GM21576 (cell line): ENCODE data around the gene ZNF500.
"Not testable (repeated sequence)": the region's sequence is repeated elsewhere in the genome, so short reads cannot be mapped to it uniquely, and the experiment has no call there.

Experiments used
- ATAC-seq: cut with Tn5 transposase; IDR thresholded peaks from one replicate; pipeline ENCODE4 v1.9.1; 2021; ENCODE audit warnings: mild to moderate bottlenecking, moderate library complexity; ENCODE audit not compliant: unreplicated experiment

Gene ZNF500

DNA sequence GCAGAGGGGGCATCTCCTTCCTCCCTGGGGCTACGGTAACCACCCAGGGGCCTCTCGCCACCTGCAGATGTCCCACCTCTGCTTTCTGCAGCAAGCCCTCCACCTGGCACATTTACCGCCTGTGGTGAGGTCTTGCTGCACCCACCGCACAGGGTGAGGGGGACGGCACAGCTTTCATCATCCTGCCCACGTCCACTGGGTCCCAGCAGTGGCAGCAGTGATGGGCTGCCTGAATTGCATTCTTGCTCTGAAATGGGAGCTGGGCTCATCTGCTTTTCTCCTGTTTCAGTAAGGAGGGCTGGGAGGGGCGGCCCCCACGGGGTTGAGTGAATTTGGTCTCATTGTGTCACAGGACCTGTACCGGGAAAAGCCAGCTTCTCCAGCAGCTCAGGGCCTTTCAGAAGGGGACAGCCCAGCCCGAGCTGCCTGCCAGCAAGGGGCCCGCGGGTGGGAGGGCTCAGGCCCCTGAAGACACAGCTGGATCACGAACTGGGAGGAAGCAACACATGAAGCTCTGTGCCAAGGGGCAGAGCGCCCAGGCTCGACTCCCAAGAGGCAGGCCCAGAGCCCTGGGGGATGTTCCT lies 19.9 kb downstream of the ZNF500 start:
- no peak for ATAC-seq

DNA sequence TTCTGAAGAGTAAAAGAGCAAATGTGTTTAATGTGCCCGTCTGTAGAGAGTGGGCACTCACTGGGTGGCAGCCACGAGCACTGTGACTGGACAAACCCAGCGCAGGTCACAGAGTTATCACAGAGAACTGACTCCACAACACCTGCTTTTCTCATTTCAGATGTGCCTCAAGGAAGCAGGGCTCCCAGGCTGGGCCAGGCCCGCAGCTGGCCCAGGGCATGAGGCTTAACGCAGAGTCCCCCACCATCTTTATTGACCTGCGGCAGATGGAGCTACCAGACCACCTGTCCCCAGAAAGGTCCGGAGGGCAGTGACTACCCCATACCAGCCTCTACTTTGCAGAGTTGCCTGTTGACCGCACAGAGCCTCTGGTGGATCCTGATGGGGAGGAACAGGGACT lies 20.7 kb downstream of the ZNF500 start:
- ATAC-seq: no peak

DNA sequence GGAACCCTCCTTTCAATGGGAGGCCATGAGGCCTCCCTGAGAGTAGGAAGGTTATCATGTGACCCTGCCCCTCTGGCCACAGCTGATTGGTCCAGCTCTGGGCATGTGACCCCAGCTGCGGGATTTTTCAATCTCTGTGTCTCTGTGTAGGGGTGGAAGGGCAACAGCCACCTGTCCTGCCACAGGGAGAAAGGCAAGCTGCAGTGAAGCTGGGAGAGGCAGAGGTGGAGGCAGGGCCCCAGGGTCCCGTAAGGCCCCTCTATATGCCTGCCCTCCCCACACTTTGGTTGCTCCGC lies 21.7 kb downstream of the ZNF500 start:
- ATAC-seq: no peak

DNA sequence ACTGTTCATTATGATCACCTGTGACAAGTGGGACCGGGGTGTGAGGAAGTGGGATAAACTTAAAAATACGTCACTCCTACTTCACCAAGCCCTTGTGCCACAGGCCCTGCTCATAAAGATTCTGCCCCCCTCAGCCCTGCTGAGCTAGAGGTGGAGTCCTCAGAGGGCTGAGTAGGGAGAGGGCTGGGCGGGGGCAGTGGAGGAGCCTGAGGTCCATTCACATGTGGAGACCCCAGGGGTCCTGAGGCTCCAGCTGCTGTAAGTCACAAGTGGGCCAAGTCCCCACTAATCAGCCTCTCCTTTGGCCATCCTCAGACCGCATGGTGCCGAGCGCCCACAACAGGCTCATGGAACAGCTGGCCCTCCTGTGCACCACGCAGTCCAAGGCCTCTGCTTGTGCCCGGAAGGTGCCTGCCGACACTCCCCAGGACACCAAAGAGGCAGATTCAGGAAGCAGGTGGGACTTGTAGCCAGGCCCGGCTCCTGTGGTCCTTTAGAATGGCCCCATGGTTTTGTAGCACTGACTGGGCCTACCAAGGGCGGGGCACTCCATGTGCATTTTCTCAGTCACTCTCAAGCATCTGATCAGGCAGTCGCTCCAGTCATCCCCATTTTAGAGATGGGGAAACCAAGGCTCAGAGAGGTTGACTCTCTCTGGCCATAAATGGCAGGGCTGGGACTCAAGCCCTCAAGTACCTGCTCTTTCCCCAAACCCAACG lies 22.2 kb downstream of the ZNF500 start:
- ATAC-seq: no peak

DNA sequence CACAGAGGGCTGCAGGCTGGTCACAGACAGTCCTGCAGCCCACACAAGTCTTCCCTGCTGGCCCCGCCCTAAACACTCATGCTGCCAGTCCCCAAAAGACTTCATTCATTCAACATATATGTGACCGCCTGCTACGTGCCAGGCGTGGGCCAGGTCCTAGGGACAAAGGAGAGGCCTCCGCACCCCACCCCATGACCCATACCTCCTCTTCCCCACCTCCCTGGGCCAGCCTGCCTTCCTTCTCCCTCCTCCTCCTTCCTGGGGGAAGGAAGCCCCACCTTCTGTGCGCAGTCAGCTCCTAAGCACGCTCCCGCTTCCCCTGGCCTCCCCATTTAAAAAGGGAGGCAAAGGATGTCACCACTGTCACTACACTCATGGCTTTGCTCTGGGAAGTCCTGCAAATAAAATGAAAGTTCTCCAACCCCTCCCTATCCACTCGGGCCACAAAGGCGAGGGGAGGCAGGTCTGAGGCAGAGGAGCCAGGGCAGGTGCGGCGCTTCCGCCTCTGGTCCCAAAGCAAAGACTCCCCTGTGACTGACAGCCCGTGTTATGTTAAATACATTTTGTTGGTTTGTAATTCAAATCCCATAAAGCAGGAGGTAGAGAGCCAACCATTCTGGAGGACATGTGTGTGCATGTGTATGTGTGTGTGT lies 23.6 kb downstream of the ZNF500 start:
- ATAC-seq: no peak

DNA sequence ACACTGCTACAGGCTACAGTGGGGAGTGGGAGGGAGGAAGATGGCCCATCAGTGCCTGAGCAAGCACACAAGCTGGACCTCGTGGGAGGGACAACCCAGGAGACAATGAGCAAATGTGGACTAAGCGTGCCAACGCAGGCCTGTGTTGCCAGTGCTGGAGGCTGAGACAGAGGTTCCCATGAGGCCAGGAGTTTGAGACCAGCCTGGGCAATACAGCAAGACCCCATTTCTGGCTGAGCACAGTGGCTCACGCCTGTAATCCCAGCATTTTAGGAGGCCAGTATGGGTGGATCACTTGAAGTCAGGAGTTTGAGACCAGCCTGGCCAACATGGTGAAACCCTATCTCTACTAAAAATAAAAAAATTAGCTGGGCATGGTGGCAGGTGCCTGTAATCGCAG lies 28.6 kb downstream of the ZNF500 start:
- ATAC-seq: not testable (repeated sequence)

DNA sequence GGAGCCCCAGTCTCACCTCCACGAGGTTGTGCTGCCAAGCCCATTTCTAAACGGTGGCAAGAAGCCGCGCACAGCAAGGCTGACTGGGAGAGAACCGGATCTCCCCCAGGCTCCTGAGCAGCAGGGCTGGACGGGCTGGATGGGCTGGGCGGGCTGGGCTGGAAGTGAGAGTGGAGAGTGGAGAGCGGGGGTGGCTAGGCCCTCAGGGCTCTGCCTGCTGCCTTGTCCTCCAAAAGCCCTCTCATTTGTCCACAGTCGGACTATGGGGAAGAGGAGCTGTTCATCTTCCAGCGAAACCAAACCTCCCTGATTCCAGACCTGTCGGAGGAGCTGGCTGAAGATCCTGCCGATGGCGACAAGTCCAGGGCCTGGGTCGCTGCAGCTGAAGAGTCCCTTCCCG lies 29.4 kb downstream of the ZNF500 start:
- ATAC-seq: no peak

DNA sequence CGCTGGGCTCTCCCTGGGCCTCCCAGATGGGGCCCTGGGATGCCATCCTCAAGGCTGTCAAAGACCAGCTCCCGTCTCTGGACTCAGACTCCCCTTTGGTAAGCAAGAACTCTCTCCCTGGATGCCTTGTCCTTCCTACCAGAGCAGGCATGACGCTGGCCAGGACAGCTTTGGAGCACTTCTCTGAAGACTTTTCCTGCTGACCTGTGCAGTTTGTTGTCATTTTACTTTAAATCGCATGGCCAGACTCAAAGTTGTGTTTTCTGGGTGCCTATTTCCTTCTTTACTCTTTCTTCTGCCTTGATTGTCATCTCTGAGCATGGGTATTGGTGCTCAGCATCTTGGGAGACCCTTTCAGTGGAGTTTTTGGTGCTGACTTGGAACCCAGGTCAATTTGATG lies 30.4 kb downstream of the ZNF500 start:
- no peak for ATAC-seq

DNA sequence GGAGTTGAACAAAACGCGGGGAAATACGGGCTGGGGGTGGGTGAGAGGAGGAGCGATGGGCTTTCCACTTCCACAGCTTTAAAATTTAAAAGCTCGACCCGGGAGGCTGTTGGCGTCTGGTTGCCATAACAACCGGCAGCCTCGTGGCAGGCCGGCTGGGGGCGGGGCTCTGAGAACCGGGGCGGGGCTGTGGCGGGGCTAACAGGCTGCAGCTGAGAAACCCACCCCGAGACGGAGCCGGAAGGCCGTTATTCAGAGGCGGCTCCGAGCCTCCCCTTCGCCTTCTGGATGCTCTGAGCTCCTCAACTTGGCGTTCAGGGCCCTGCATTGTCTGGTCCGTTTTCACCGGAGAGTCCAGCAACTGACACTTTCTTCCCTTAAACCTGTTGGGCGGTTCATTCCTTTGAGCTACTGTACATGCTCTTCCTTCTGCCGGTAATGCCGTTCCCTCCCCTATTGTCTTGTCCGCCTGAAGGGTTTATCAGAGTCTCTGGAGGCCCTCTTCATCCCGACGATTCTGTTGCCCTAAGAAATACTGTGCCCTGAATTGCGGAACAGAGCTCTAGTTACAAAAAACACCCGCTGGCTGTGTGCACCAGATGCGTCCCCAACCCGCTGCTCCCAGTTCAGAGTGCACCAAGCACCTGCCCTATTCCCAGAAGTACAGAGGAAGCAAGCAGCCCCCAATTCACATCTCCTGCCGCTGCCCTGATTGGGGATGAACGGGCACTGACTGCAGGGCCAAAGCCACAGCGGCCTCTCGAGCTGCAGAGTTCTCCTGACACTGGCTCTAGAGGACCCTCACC lies 32.0 kb downstream of the ZNF500 start:
- ATAC-seq: peak; percentile 49

DNA sequence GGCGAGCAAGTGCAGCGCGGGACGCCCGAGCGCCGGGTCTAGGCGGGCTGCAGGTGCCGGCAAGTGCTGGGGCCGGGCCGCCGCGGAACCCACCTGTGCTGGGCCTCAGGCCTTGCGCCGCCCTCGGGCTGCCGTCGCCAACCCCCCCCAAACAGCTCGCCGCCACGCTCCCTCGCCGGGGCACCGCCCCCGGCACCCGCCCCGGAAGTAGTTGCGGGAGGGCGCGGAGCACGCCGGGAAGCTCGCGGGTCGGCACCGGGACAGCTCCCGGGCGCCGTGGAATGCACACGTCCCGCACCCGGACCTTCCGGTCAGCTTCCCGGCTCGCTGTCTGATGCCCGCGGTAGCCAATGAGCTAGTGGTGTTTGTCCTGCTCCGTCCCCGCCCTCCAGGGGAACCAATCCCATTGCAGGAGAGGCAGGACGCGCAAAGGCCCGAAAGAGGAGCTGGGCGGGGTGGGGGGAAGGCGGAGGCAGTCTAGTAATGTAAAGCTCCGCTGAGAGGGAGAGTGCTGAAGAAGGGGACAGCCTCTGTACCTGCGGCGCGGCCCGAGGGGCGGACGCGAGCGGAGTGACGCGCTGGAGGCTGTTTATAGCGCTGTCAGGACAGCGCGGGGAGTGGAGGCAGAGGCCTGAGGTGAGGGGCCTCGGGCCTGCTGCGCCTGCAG lies 32.8 kb downstream of the ZNF500 start, which contains the start of the genes ANKS3 and DNAAF8:
TSS of gene ANKS3 (minus strand) at position 209 of the 667 bp plus-strand sequence. CDS start 4,122 bp downstream, outside the sequence.
TSS of gene DNAAF8 (plus strand) at position 475 of the 667 bp plus-strand sequence. CDS start 1,978 bp downstream, outside the sequence.
- ATAC-seq: peak; percentile 63

DNA sequence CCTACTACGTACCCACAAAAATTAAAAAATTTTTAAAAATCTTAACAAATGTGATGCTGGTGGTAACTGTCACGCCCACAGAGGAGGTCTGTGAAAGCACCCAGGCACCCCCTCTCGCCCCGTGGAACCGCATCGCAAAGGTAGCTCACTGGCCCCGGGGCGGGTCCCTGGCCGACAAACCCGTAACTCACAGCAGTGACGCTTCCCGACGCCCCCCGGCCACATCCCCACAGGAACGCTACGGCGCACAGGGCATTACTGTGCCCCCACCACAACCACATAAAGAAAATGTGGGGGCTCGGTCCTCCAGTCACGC lies 33.3 kb downstream of the ZNF500 start:
- ATAC-seq: peak; percentile 14

DNA sequence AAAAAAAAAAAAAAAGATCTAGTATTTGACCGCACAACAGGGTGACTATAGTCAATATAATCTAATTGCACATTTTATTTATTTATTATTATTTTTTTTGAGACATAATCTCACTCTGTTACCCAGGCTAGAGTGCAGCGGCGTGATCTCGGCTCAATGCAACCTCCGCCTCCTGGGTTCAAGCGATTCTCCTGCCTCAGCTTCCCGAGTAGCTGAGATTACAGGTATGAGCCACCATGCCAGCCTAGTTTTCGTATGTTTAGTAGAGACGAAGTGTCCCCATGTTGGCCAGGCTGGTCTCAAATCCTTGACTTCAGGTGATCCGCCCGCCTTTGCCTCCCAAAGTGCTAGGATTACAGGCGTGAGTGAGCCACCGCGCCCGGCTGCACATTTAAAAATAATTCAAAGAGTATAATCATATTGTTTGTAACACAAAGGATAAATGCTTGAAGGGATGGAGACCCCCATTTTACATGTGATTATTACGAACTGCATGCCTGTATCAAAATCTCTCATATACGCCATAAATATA lies 33.7 kb downstream of the ZNF500 start:
- ATAC-seq: no peak

DNA sequence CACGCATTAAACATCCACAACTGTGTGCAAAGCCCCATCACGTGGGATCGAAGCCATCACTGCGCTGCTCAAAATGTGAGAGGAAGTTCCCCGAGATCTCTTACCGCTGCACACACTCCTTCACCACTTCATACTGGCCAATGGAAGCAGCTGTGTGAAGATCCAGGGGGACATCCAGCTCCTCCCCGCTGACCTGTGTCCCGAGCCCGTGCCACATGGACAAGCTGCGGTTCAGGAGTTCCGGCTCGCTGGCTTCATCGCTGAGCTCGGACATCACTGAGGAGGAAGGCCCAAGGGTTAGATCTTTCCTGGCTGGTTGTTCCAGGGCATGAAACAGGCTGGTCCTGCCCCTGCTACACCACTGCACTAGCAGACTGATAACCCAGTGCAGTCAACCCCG lies 37.1 kb downstream of the ZNF500 start:
- ATAC-seq: no peak

DNA sequence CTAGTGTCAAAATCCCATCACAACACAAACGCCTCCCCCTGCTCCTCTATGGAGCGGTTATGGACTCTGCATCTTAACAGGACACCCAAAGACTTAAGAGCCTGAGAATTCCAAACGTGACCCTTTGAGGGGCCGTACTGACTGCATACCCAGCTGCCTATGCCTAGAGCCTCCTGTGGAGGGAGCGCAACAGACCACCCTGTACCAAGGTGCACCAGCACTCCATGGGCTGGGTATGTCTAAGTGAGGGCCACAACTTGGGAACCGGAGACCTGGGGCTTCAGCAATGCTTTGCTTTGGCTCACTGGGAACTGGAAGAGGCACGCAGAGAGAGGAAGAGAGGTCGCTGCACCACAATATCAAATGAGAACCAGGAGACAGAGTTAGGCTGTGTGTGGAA lies 38.3 kb downstream of the ZNF500 start:
- no peak for ATAC-seq

DNA sequence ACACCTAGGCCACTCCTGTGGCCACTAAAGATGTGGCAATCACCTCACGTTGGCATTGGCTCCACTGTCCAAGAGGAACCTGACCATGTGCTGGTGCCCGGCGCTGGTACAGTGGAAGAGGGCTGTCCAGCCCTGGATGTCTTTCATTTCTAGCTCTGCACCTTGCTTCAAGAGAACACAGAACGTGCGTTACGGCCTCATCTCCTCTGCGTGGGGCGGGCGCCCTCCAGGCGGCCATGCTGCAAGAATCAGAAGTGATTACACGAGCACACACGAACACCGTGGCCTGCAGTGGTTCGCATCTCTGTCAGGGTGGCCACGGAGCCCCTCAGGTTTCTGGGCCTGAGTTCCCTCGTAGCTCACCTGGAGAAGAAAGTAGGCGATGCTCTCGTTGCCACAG lies 40.3 kb downstream of the ZNF500 start:
- no peak for ATAC-seq

DNA sequence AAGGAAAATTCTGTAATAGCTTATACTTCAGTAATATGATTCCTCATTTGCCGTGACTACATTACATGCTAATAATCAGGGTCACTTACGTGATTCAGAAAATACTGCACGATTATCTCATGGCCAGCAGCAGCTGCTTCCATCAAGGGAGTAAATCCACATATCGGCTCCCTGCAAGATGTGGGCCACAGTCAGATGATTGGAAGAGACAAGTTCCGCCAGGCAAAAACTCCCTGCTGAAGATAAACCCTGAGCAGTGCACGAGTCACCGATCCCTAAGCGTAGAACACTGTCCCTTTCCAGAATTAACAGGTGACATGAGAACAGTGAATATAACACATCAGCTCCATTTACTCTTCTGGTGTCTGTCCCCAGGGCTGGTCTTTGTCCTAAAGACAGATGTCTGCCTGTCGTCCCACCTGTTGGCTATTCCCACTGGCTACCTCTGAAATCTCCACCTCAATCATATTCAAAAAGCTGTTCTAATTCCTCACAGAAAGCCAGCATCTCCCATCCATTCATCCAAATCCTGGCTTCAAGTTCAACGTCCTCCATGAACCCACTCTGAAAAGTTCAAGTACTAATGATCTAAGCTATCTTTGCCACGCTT lies 42.2 kb downstream of the ZNF500 start:
- no peak for ATAC-seq

DNA sequence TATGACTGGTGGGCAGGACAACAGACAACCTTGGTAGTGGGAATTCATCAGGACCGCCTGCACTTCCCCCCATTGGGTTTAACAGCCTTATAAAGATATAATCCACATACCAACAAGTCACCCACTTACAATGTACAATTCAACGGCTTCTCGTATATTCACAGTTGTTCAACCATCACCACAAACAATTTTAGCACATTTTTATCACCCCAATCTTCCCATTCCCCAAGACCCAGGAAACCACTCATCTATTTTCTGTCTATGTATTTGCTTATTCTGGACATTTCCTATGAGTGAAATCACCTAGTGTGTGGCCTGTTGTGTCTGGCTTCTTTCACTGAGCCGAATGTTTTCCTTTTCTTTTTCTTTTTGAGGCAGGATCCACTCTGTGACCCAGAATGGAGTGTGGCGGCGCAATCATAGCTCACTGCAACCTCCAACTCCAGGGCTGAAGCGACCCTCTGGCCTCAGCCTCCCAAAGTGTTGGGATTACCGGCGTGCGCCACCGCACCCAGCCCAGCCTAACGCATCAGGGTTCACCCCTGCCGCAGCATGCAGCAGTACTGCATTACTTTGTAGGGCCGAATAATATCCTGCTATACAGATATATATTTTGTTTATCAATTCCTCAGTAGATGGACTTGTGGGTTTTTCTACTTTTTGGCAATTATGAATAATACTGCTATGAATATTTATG lies 43.7 kb downstream of the ZNF500 start:
- no peak for ATAC-seq

DNA sequence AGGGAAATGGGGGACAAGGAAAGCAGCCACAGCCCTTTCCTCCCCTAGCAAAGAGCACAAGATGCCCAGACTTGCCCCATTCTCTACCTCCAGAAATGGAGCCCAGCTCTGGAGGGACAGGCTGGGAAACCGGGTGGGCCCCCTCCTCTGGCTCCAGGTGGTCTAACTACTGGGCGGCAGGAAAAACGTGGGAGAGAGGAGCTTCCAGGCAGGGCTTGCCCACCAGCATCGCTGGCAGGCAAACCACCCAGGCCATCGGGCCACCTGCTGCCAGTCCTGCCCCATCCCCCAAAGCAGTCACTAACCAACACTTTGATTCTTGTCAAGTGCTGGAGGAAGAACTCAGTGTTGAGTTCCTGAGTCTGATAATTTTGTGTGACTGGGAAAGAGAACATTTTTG lies 48.5 kb downstream of the ZNF500 start:
- no peak for ATAC-seq

DNA sequence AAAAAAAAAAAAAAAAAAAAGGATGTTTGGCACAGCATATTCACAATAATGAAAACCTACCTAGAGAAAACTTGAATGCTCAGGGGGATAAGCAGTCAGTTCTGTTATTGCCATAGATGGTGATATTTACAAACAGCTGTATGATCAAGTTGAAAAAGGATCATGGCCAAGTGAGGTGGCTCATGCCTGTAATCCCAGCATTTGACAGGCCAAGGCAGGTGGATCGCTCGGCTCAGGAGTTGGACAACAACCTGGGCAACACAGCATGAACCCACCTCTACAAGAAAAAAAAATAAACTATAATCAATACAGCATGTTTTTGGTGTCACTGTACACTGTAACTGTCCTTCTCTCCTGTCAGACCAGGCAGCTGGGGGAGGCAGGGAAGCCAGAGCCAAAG lies 52.0 kb downstream of the ZNF500 start:
- ATAC-seq: no peak
